Head of caudate nucleus (tissue), 42 donors: ENCODE results near the gene AGFG2.

Experiments used
- DNase-seq, 42 donors: peaks; one replicate each; pipeline versions ENCODE4 v3.0.0 to v3.0.0-alpha.2; 2020 to 2021; ENCODE audit warnings: mixed read lengths in 7 of 42
- intact Hi-C: fragments of 100-400 bp; cut with DNase I; formaldehyde crosslinking; loops from one replicate; pipeline ENCODE4 v1.15.0; 2022

The AGFG2 gene

DNA sequence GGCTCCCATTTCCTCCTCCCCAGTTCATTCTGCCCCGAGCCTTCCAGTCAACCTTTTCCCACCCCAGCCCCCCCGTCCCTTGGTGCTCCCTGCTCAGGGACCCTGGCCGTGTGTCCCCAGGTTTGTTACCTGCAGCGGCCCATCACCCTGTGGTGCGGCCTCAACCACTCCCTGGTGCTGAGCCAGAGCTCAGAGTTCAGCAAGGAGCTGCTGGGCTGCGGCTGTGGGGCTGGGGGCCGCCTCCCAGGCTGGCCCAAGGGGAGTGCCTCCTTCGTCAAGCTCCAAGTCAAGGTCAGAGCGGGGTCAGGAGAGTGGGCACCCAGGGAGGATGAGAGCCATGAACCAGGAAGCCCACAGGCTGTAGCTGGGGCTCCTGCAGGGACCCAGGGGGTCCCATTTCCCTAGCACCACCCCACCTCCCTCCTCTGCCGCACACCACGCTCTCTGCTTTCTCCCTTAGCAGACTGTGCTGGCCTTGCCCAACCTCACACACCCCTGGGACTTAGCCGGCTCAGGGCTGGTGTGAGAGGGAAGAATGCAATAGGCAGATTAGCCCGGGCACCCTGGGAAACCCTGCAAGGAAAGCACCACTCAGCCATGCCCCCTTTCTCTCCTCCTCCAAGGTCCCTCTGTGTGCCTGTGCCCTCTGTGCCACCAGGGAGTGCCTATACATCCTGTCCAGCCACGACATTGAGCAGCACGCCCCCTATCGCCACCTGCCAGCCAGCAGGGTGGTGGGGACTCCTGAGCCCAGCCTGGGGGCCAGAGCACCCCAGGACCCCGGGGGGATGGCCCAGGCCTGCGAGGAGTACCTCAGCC is 61.1 kb downstream of the AGFG2 start:
- DNase-seq, result no peak
- intact Hi-C loops, result no loop called here

DNA sequence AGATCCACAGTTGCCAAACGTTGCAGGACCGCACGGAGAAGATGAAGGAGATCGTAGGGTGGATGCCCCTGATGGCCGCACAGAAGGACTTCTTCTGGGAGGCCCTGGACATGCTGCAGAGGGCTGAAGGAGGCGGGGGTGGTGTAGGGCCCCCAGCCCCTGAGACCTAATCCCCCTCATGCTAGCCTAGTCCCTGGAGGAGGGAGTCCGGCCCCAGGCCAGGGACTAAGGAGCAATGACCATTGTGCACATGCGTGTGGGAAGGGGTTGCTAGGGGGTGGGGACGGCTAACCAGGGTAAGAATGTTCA is 61.7 kb downstream of the AGFG2 start:
- no peak for DNase-seq
- intact Hi-C loops, result no loop called here

DNA sequence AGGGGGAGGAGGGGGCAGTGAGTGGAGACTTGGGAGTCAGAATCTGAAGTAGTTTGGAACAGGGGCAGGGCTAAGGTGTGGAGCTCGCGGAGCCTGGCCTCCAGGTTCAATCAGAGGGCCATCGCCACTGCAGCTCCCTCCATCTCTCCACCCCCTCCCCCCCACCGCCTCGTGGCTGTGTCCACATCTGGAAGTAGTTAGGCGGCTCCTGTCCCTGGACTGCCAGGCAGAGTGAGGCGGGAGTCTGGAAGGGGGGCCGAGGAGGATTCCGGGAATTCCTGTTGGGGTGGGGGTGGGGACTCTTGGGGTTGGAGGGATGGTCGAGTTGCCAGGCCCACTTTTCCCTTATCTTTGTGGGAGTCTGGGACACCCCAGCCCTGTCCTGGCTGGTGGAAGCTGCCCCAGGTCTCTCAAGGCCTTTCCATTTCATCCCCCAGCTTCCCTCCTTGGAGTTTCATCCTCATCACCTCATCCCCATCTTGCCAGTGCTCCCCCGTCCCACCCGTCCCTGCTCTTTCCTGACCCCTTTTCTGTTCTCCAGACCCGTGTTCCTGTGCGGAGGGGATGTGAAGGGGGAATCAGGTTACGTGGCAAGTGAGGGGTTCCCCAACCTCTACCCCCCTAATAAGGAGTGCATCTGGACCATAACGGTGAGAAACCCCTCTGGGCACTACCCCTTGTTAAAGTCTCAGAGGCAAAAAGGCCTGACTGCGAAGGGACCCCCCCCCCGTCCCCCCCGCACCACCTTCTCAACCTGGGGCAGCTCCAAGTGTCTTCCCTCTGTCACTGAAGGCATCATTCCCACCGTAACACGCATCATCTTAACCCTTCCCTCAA is 64.1 kb downstream of the AGFG2 start:
- intact Hi-C loops, result no loop called here
- no peak for DNase-seq

DNA sequence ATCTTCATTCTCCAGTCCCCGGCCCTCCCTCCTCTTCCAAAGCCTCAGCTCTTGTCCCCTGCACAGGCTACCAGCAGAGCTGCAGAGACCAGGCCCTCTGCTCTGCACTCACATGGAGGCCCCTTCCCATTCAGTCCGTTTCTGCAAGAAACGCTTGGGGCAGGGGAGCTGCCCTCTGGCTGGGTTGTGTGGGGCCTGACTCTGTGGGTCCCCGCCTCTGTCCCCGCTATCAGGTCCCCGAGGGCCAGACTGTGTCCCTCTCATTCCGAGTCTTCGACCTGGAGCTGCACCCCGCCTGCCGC is 64.7 kb downstream of the AGFG2 start:
- no peak for DNase-seq
- intact Hi-C loops, result no loop called here

DNA sequence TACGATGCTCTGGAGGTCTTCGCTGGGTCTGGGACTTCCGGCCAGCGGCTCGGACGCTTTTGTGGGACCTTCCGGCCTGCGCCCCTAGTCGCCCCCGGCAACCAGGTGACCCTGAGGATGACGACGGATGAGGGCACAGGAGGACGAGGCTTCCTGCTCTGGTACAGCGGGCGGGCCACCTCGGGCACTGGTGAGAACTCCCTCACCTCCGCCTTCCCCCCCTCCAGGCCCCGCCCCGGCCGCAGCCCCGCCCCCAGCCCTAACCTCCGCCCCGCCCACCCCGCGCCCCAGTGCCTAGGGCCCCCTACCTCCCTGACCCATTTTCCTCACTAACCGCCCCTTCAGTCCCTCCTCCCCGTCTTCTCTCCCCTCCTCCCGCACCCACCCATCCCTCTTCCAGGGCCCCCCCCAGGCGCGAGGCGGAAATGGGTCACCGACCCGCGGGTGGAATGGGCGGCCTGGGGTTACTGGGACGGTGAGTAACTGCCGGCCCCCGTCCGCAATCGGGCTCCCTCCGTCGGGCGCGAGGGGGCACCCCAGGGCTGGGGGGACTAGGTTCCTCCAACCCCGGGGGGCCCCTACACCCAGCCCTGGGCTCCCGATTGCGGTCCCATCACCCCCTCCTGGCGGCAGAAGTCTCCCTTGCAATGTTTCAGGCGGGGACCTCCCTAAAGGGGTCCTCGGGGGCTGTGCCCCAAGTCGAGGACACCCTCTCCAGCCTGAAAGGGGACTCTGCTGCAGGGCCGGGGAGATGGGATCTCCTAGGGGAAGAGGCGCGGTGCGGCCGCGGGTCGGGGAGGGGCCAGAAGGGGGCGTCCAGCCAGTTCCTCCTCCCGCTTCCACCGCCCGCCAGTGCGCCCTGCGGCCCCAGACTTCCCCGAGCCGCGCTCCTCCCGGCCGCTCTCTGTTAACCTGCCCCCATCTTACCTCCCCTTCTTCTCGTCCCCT is 65.3 kb downstream of the AGFG2 start:
- DNase-seq, result peak in 39 of 42 donors; percentile 36 to 81 (median 54)
- intact Hi-C loops, result no loop called here

DNA sequence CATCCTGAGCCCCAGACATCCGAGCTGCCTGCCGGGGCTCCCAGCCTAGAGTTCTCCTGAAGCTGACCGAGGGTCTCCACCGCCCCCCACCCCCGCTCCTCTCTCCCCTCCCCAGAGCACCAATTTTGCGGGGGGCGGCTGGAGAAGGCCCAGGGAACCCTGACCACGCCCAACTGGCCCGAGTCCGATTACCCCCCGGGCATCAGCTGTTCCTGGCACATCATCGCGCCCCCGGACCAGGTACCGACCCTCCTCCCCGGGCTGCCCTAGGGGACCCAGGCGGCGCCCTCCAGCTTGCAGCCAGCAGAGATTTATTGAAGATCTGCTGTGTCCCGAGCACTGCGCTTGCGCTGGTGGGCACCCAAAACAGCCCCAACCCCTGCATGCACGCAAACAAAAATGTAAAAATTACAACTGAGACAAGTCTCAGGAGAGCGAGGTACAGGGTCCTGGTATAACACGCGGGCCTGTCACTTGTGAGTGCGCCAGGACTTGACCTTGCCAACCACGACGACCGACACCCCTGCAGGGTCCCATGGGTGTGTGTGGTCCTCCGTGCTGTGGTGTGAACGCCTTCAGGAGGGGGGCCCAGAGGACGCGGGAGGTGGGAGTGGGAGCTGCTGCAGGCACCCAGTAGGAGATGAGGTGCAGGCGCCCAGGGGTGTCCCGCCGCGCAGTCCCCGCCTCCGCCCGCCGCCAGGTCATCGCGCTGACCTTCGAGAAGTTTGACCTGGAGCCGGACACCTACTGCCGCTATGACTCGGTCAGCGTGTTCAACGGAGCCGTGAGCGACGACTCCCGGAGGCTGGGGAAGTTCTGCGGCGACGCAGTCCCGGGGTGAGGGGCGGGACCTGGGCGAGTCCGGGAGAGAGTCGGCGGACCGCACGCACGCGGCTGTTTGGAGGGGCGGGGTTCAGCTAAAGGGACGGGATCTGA is 66.2 kb downstream of the AGFG2 start:
- intact Hi-C loops, result no loop called here

DNA sequence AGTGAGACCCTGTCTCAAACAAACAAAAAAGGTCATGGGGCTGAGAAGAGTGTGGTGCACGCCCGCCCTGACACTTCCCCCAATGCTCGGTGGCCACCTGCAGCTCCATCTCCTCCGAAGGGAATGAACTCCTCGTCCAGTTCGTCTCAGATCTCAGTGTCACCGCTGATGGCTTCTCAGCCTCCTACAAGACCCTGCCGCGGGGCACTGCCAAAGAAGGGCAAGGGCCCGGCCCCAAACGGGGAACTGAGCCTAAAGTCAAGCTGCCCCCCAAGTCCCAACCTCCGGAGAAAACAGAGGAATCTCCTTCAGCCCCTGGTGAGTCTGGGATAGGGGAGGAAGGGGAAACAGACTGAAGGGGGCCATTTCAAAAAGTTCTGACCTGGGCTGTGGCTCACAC is 67.3 kb downstream of the AGFG2 start:
- intact Hi-C loops, result no loop called here
- DNase-seq, result no peak

More for the DNA sequence above, 66.2 kb downstream of the AGFG2 start:
- DNase-seq, result peak in 8 of 42 donors; percentile 10 to 55 (median 31)

DNA sequence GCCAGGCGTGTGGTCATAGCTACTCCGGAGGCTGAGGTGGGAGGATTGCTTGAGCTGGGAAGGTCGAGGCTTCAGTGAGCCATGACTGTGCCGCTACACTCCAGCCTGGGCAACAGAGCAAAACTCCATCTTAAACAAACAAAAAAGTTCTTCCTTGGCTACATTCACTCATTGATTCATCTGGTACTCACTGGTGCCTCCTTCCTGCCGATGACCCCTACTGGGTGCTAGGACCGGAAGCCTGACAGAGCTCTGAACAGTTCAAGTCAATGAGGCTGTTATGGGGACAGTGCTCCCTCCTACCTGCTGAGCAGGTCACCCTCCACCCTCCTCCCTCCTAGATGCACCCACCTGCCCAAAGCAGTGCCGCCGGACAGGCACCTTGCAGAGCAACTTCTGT is 68.1 kb downstream of the AGFG2 start:
- intact Hi-C loops, result no loop called here

DNA sequence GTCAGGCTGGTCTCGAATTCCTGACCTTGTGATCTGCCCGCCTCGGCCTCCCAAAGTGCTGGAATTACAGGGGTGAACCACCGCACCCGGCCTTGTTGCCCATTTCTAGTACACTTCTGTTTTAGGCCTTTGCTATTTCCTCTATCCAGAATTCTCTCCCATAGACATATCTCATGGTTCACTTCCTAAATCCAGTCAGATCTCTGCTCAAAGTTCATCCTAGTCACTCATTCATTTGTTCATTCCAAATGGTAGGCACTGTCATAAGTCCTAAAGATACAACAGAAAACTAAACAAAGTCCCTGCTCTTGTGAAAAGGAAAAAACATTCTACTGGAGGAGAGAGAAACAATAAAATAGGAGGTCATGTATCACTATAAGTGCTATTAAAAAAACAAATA is 71.0 kb downstream of the AGFG2 start:
- no peak for DNase-seq
- intact Hi-C loops, result no loop called here

More for the DNA sequence above, 68.1 kb downstream of the AGFG2 start:
- no peak for DNase-seq

DNA sequence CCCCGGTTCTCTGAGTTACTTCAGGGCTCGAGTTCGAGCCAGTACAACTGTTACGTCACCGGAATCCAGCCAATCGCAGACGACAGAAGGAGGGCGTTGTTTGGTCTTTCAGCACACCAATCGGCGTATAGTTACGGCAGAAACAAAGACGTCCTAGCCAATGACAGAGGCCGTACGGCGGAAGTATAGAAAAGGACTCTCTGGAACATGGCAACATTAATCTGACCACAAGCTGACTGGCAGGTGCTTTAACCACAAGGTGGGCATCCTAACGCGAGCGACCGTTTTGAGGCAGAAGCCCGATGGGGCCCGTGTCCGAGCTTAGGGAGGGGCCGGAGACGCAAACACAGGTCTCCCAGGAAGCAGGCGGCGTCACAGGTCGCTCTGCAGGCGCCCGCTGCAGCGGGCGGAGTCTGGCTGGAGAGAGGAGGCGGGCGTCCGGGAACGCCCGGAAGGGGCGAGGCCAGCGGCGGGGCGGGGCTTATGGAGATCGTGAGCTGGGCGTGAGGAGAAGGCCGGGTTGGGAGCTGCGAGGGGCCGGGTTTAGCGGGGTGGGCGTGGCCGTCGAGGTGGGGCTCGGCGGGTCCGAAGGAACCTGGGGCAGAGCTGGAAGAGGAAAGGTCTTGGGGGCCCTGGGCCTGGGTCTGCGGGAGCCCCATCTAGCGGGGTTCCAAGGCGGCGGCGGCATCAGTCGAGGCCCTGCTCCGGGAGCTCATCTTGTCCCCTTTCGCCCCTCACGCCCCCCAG is 73.2 kb downstream of the AGFG2 start, which contains the start of gene MOSPD3:
MOSPD3 (plus strand) TSS at position 558 of the 747 bp plus-strand sequence. CDS start 252 bp downstream, outside the sequence.
- DNase-seq, result peak; percentile 98 to 100 (median 99)
- intact Hi-C loops, result no loop called here

DNA sequence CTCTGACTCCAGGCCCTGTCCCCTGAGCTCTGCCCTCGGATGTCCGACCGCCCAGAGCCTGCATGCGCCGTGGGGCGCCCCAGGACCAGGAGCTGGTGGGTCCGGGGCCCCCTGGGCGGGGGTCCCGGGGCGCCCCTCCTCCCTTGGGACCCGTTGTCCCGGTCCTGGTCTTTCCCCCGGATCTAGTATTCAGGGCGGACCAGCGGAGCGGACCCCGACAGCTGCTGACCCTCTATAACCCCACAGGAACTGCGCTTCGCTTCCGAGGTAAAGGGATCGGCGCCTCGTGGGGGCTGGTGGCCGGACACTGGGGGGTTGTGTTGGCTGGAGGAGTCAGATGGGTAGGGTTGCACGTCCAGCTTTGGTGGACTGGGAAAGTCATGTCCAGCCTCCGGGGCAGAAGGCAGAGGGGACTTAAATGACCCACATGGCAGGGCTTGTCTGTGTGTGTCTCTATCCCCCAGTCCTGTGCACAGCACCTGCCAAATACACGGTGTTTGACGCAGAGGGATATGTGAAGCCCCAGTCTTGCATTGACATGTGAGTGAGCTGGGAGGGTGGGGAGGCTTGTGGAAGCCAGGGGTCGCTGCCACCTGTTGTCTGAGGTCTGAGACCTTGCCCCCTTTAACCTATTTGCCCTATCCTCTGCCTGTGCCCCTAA is 73.9 kb downstream of the AGFG2 start:
- peak in 2 of 42 donors; percentile 17 to 21 for DNase-seq
- intact Hi-C loops, result no loop called here

DNA sequence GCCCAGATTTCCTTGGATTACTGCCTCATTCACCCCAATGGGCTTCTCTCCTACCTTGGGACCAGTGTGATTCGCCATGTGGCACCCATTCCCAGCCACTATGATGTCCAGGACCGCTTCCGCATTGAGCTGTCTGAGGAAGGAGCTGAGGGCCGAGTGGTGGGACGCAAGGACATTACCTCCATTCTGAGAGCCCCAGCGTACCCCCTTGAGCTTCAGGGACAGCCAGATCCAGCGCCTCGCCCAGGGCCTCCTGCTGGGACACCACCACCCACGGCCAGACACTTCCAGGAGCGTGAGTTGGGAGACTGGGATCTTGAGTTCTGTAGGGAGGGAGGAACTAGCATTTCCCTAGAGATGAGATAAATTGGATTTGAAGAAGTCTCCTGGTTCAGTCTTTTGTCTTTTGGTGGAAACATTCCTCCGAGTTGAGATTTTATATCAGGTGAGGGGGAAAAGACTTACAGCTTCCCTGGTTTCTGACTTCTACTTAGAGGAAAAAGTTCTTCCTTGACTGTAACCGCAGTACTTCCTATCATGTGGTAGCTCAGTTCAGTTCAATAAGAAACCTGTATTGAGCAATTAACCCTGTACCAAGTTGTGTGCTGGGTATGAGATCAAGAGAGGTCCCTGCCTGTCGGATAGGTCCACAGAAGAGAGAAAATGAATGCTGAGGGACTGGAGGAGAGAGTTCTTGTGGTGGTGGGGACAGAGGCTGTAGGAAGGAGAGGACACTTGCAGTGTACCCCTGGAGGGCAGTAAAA is 74.6 kb downstream of the AGFG2 start:
- intact Hi-C loops, result no loop called here
- no peak for DNase-seq

DNA sequence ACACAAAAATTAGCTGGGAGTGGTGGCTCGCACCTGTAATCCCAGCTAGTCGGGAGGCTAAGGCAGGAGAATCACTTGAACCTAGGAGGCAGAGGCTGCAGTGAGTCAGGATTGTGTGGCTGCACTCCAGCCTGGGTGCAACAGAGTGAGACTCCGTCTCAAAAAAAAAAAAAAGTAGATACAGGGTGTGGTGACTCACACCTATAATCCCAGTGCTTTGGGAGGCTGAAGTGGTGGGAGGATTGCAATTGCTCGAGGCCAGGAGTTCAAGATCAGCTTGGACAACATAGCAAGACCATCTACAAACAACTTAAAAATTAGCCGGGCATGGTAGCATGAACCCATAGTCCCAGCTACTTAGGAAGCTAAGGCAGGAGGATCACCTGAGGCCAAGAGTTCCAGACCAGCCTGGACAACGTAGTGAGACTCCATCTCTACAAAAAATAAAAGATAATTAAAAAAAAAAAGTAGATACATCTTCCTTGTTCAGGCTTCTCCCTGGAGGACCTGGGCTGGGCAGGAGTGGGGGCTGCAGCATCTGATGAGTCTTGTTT is 75.4 kb downstream of the AGFG2 start:
- intact Hi-C loops, result no loop called here
- DNase-seq, result no peak
